OCI-M2 (cell line): ENCODE results near the gene BCOR.

Source experiments
- DNase-seq: peaks from one replicate; lab custom pipeline; 2025; ENCODE audit not compliant: unreplicated experiment; lab: John Stamatoyannopoulos, UW

BCOR gene

DNA sequence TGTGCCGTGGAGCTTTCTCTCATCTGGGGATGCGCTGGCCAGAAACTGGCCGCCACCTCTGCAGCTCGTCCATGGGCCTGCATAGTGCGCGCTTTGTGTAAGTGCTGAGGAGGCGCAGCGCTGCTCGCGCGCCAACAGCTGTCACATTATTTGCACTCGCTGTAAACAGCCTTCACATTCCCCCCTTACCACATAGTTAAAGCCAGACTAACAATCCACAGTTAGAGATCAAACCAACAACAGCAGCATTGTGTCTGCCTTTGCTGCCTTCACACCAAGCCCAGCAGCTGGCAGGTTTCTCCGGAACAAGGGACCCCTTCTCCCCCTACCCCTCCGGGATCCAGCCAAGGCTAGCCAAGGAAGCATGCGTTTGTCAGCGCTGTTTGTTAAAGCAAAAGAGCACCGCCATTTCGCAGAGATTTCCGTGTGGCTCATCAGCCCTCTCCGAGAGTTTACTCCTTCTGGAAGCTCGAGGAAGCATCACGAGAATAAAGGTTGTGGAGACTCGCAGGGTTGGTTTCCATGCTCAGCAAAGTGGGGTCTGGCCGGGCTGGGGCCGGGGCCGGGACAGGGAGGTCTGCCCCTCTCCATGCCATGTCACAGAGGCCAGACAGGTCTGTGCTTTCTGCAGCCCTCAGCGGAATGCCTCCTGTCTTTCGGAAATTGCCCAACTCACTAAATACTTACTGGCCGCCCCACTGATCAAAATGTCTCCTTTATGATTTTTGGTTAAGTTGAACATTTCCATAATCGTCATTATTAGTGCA is 11.0 kb downstream of the BCOR start:
- DNase-seq, result no peak

DNA sequence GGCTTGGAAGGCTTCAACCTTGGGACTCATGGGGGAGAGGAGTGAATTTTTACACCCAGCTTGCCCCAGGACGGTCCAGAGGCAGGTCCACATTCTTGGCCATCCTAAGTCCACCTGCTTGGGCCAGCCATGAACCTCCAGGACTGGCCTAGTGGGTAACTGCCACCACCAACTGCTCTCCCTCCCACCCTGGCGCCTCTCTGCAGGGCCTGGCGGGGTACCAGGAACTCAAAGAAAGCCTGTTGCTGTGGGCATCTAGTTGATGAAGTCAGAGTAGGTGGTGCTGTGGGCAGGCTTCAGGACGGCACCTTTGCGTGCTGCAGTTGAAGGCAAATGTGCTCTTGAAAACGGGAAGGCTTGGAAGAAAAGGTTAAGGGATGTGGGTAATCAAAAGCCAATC is 12.0 kb downstream of the BCOR start:
- DNase-seq, result no peak

DNA sequence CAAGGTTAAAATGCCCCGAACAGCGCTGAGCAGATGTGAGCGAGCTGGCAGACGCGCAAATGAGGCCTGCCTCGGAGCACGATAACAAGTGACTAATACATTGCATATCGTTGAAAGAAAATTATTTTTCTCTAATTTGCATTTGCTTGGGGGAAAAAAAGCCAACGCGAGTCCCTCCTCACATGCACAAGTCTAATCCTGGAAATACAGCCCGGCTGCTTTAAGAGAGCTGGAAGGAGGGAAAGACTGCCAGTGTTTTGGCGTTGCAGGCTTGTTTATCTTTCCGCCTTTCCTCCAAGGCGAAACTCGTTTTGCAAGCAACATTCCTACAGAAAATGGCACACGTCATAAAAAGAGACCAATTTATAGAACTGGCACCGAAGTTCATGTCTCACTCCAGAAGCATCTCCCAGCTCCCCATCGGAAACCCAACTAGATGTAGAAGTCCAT is 12.6 kb downstream of the BCOR start:
- no peak for DNase-seq

- DNase-seq, result no peak
Measured at GRCh38 chrX:40084471-40085101, 13.2 kb downstream of the BCOR start.

- DNase-seq, result no peak
Measured at GRCh38 chrX:40083979-40084359, 13.8 kb downstream of the BCOR start.

- no peak for DNase-seq
Measured at GRCh38 chrX:40083120-40083978, 14.4 kb downstream of the BCOR start.

- DNase-seq, result no peak
Measured at GRCh38 chrX:40082447-40083119, 15.2 kb downstream of the BCOR start.

- DNase-seq, result no peak
Measured at GRCh38 chrX:40081679-40082068, 16.1 kb downstream of the BCOR start.

DNA sequence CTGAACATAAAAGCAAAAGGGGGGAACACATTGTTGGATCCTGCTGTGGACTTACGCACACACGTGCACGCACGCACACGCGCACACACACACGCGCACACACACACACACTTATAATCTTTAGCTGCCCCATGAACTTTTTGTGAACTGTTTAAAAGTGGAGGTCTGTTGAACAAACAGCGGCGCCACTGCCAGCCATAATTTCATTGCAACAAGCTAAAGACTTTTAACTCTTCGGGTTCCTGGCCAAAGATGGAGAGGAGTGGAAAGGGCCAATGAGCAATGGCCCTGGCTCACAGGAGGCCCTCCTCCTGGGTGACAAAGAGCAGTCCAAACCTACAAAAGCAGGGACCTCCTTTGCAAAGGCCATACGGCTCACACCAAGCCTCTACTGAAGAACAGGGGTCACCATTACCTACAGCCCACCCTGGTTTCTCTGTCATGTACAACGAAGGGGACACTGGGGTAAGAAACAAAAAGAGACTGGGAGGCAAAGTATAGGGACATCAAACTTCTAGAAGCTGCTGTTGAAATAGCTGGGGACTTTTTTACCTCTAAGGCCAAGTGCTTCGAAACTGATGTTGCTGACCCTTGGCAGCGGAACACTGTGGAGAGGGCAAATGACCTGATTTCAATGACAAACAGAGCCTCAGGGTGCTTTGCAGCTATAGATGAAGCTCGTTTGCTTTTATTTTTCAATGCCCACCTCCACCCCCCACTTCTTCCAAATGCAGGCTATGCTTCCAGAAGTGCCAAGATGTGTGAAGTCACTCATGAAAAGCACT is 16.7 kb downstream of the BCOR start:
- DNase-seq, result no peak

DNA sequence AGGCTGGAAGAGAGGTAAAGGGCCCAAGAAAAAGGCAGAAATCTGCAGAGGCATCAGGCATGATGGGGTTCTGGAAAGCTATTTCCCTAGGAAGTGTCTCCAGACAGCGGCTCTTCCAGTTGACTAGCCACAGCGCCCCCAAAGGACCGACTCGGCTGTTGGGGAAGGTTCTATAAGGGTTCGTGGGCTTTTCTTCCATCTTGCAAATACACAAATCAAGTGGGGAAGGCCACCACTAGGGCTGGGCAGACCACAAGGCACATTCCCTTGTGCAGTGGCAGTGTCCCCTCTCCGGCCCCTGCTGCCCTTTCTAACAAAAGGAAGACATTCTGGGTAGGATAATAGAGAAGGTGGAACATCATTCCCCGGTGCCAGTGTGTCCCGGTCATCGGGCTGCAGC is 18.2 kb downstream of the BCOR start:
- no peak for DNase-seq

- no peak for DNase-seq
Measured at GRCh38 chrX:40078489-40079227, 19.1 kb downstream of the BCOR start.

DNA sequence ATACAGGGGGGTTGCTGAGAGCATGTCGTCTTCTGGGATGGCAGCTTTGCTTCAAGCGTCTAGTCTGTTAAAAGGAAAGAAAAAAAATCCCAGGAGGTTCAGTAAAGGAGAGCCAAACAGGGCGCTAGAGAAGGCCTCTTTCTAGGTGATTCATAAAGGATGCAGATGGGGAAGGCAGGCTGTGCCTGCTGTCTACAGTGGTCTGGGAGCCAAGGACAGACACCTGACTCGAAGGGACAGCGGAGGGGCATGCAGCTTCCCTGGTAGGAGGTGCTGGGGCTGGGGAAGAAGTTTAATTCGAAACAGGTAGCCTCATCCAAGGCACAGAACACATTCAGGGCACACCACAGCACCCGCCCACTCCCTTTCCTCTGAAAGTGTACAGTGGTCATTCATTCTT is 19.9 kb downstream of the BCOR start:
- DNase-seq, result no peak

- DNase-seq, result no peak
Measured at GRCh38 chrX:40076750-40077575, 20.8 kb downstream of the BCOR start.

GRCh38 chrX:40074959-40075332 is 22.8 kb downstream of the BCOR start:
- no peak for DNase-seq

DNA sequence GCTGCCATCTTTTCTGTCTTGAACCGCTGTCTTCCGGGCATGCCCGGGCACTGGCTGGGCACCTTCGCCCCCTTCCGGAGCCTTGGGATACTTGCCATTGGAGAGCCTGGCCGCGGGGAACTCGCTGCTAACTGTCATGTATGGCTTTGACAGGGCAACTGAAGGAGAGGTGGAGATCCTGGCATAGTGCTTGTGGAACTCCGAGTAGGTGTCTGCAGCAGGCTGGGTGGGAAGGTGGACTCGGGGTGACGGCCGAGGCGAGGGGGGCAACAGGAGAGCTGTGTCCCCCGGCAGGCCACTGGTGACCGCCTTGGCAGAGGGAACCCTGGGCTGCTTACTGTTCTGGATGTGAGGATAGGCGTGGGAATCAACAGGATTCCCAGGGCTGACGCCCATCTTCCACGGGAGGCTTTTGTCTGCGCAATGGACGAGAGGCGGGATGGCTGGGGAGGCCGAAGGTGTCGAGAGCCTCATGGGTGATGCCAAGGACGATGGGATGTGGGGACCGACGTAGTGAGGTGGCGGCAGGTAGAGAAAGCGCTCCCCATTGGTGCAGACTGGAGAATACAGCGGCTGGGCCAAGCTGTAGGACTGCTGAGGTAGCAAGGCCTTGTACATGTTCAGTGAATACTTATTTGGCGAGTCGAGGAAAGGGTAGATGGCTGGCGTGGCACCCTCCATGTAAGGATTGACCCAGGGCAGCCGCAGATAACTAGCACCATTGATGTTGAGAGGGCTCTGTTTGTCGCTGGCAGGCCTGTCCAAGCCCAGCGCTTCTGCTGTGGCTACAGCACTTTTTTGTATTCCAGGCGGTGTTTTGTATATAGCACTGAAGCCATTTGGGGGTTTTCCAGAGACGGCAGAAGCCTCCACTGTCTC is 23.4 kb downstream of the BCOR start:
- DNase-seq, result no peak

DNA sequence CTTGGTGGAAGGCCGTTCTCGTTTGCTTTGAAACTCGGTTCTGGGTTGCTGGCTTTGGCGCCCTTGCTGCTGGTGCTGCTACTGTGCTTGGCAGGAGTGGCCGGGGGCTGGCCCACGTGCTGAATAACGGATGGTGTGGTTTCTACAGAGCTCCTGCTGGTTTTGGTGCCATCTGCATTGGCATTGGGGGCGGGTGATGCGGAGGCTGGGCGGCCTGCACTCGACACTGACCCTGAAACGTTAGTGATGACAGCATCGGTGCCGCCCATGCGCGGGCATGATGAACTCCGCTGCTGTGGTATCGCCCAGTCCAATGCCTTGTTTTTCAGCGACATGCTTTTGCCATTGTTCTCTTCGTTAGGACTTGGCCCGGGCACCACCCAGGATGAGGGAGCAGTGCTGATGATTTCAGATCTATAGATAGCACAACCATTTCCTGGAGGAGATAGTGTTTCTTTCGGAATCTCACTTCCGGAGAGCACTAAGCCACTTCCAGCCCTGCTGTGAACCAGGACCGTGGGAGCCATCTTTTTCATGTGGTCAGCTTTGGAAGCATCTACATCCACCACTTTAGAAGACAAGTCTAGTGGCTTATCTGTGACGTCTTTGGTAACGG is 24.2 kb downstream of the BCOR start:
- no peak for DNase-seq

- no peak for DNase-seq
Measured at GRCh38 chrX:40072246-40072645, 25.5 kb downstream of the BCOR start.

- no peak for DNase-seq
Measured at GRCh38 chrX:40068048-40068447, 29.7 kb downstream of the BCOR start.
